Stimulated activated CD4-positive, alpha-beta T cell treated with anti-CD3 and anti-CD28 coated beads, Interleukin-2, amount 100 ng/mL, for 48 hours (primary cell): ENCODE data around the gene ZNF74.
"Not testable (repeated sequence)": the region's sequence is repeated elsewhere in the genome, so short reads cannot be mapped to it uniquely, and the experiment has no call there.

Source experiments
- DNase-seq, 2 donors: peaks; one replicate each; pipeline ENCODE4 v3.0.0-alpha.2; 2020

ZNF74 gene

DNA sequence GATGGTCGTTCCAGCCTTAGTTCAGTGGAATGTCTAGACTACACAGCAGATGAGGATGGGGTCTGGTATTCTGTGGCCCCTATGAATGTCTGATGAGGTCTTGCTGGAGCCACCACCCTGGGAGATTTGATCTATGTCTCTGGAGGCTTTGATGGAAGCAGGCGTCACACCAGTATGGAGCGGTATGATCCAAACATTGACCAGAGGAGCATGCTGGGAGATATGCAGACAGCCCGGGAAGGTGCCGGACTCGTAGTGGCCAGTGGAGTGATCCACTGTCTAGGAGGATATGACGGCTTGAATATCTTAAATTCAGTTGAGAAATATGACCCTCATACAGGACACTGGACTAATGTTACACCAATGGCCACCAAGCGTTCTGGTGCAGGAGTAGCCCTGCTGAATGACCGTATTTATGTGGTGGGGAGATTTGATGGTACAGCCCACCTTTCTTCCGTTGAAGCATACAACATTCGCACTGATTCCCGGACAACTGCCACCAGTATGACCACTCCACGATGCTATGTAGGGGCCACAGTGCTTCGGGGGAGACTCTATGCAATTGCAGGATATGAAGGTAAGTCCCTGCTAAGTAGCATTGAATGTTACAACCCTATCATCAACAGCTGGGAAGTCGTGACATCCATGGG, 57.3 kb downstream of the ZNF74 start:
- DNase-seq = not testable (repeated sequence)

- DNase-seq = no peak
Measured at GRCh38 chr22:20451920-20452319, 58.0 kb downstream of the ZNF74 start.

DNA sequence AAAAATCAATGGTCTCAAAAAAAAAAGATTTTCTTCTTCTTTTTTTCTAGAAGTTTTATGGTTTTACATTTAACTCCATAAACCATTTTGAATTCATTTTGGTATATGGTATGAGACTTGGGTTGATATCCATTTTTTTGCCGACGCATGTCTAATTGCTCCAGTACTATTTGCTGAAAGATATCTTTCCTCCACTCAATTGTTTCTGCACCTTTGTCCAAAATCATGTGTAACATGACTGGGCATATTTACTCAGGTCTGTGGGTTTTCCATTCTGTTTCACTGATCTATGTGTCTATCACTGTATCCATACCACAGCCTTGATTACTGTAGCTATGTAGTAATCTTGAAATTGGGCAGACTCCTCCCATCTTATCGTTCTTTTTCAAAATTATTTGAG, 59.3 kb downstream of the ZNF74 start:
- DNase-seq = no peak

GRCh38 chr22:20455709-20456063, 61.7 kb downstream of the ZNF74 start:
- DNase-seq = no peak

DNA sequence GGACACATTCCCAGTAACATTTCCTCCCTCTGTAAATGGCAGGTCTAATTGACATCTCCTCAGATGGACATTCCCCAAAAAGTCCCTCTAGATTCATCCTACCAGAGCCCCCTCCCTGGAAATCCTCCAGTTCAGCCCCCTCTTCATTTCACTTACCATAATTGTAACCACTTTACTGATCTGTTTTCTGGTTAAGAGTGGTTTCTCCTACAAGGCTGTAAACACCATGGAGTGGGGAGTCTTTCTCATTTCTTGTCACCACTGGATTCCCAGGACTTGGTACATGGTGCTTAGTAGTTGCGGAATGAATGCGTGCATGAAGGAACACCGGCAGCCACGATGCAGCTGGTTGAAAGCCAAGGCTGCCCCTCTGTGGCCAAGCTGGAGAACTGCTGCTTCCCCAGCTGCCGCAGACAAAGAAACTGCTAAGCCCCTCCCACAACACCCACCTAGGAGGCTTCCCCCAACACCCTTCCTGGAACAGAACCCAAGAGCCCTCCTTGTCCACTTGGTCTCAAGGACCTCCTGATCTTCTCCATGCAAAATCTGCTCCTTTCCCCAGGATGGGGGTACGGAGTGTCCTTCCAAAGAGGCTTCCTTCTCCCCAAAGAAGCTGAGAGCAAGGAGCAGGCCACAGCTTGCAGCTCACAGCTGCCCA, 62.2 kb downstream of the ZNF74 start:
- DNase-seq = peak; percentile 68 to 74

DNA sequence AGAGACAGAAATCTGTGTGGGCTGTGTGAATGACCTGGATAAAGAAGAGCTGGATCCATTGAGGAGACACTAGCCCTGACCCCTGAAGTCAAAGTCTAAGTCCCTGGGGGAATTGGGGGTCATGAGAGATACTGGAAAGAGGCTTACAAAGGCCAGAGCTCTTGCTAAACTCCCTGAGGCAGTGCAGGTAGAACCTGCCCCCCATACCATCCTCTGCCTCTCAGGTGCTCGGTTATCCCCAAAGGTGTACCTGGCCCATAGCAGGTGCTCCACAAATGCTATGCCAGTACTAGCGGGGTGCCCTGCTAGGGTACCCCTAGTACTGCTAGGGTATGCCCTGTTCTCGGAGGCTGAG, 62.7 kb downstream of the ZNF74 start:
- DNase-seq = no peak

DNA sequence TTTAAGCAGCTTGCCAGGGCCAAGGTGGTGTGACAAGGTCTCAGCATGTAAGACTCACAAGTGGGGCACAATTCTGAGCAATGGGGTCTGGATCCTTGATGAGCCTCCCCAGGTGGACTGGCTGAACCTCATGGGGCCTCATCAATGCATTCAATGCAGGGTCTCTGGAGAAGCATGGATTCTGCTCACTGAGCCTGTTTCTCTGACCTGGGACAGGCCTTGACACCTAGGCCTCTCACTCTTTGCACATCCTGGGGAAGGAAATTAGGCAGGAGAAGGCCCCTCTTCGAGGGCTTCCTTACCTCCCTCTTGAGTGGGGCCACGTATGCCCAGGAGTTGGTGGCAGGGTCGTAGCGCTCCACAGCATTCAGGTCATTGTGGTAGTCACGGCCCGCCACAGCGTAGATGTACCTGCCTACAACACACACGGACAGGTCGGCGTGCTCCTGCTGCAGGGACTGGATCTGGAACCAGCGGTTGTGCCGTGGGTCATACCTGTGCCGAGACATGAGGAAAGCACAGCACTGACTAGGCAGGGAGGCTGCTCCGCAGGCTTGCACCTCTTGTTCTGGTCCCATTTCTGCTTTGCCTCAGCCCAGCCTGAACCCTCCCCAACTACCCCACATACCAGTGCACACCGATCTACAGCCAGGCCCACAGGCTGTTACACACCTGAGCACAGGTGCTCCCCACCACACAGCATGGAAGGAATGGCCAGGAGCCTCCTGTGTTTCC, 63.7 kb downstream of the ZNF74 start:
- no peak for DNase-seq
